H1 (cell line): Measurements from ENCODE around the gene CMIP. TPM values are rescaled to one million over a fixed set of nuclear protein-coding genes. Genes with fewer than 3 reads are reported as not detected.
A peak's percentile ranks its signal among the peaks of the same experiment; 100 is the strongest.

ENCODE experiments used
- CTCF ChIA-PET: fragments of 300-600 bp; sonication (Branson Sonifier 250); formaldehyde crosslinking; loops from one replicate; lab custom pipeline; 2021; ENCODE audit not compliant: partially characterized antibody; lab: Charles Lee
- POLR2A ChIA-PET: fragments of 300-600 bp; sonication (Branson Sonifier 250); formaldehyde crosslinking; loops from one replicate; lab custom pipeline; 2021; ENCODE audit warnings: inconsistent platforms; ENCODE audit not compliant: partially characterized antibody; lab: Charles Lee
- DNase-seq, 2 experiments: peaks; one replicate each; pipeline versions ENCODE4 v3.0.0 to v3.0.0-alpha.2; 2010 to 2022; ENCODE audit warnings: low spot score in 2 of 2, low read depth in 1 of 2, mixed read lengths in 1 of 2
- FAIRE-seq: peaks from 2 replicates; lab custom pipeline; 2011; peaks lifted over from hg19 to GRCh38; lab: Jason Lieb, UNC
- H2AFZ ChIP-seq: 2 replicates; pipeline ENCODE4 v1.8.1; 2012; ENCODE audit warnings: low read length, inconsistent platforms
- H2AK5ac ChIP-seq: 2 replicates; pipeline ENCODE4 v1.6.1; 2013; ENCODE audit warnings: low read depth, low read length
- H2BK120ac ChIP-seq: replicated peaks from 2 replicates; pipeline ENCODE3; 2013; ENCODE audit warnings: low read depth, low read length, inconsistent platforms
- H2BK12ac ChIP-seq: 2 replicates; pipeline ENCODE4 v1.6.1; 2013; ENCODE audit warnings: low read depth, low read length
- H2BK15ac ChIP-seq: 2 replicates; pipeline ENCODE4 v1.6.1; 2013; ENCODE audit warnings: low read length
- H2BK20ac ChIP-seq: 2 replicates; pipeline ENCODE4 v1.6.1; 2013; ENCODE audit warnings: low read length
- H2BK5ac ChIP-seq: 2 replicates; pipeline ENCODE4 v1.6.1; 2013; ENCODE audit warnings: low read depth, low read length
- H3K14ac ChIP-seq: 2 replicates; pipeline ENCODE4 v1.6.1; 2013; ENCODE audit warnings: inconsistent platforms; ENCODE audit not compliant: insufficient read length
- H3K18ac ChIP-seq: 2 replicates; pipeline ENCODE4 v1.6.1; 2013; ENCODE audit warnings: low read length; ENCODE audit errors: extremely low read depth
- H3K23ac ChIP-seq: 2 replicates; pipeline ENCODE4 v1.6.1; 2013; ENCODE audit warnings: inconsistent platforms; ENCODE audit not compliant: insufficient read length
- H3K23me2 ChIP-seq: 2 replicates; pipeline ENCODE4 v1.6.1; 2013; ENCODE audit warnings: low read depth, low read length
- H3K27ac ChIP-seq: 2 replicates; pipeline ENCODE4 v1.6.1; 2011; ENCODE audit warnings: low read depth, low read length, inconsistent platforms
- H3K27me3 ChIP-seq, 4 experiments: replicated peaks in 1 of 4; 1 replicate in 1 of 4; 2 replicates in 3 of 4; pipeline versions ENCODE4 v1.6.1 to v1.8.1; 2011 to 2013; ENCODE audit warnings: low read length in 3 of 4, mild to moderate bottlenecking in 3 of 4, inconsistent platforms in 2 of 4, mixed read lengths in 2 of 4, moderate library complexity in 1 of 4; ENCODE audit not compliant: control insufficient read depth in 3 of 4, insufficient read depth in 3 of 4; ENCODE audit errors: extremely low read depth in 1 of 4
- H3K36me3 ChIP-seq, 4 experiments: 2 replicates each; pipeline versions ENCODE4 v1.6.1 to v1.8.1; 2011 to 2013; ENCODE audit warnings: mild to moderate bottlenecking in 4 of 4, low read length in 3 of 4, moderate library complexity in 2 of 4, control low read depth in 1 of 4, inconsistent platforms in 1 of 4; ENCODE audit not compliant: insufficient read depth in 4 of 4, control insufficient read depth in 2 of 4
- H3K4ac ChIP-seq: replicated peaks from 2 replicates; pipeline ENCODE3; 2013; ENCODE audit warnings: low read length, low read depth, mixed read lengths, inconsistent platforms; ENCODE audit not compliant: insufficient read length
- H3K4me1 ChIP-seq, 4 experiments: replicated peaks in 1 of 4; 1 replicate in 1 of 4; 2 replicates in 3 of 4; pipeline versions ENCODE4 v1.6.1 to v1.8.1; 2011 to 2013; ENCODE audit warnings: low read length in 3 of 4, inconsistent platforms in 2 of 4, mixed read lengths in 1 of 4; ENCODE audit not compliant: insufficient read depth in 4 of 4, control insufficient read depth in 3 of 4
- H3K4me2 ChIP-seq, 2 experiments: 2 replicates each; pipeline versions ENCODE4 v1.6.1 to v1.8.1; 2011 to 2013; ENCODE audit warnings: low read depth in 2 of 2, low read length in 2 of 2, control low read depth in 1 of 2, inconsistent platforms in 1 of 2, mild to moderate bottlenecking in 1 of 2; ENCODE audit not compliant: insufficient read depth in 1 of 2
- H3K4me3 ChIP-seq, 4 experiments: fragments of 200-600, 300-600 bp in 1 of 4; sonication (generic), shearing (Covaris generic), sonication (Bioruptor Twin) in 1 of 4; 2 replicates each; pipeline versions ENCODE4 v1.5.1 to v1.8.1; 2011 to 2016; ENCODE audit warnings: low read length in 4 of 4, low read depth in 3 of 4, control low read depth in 2 of 4, inconsistent platforms in 2 of 4, mild to moderate bottlenecking in 2 of 4, mixed read lengths in 1 of 4, moderate library complexity in 1 of 4; ENCODE audit not compliant: insufficient read depth in 2 of 4; ENCODE audit errors: extremely low read depth in 1 of 4
- H3K56ac ChIP-seq: replicated peaks from 2 replicates; pipeline ENCODE3; 2013; ENCODE audit warnings: low read depth, mild to moderate bottlenecking, mixed read lengths, low read length, inconsistent platforms; ENCODE audit not compliant: insufficient read length
- H3K79me1 ChIP-seq: 2 replicates; pipeline ENCODE4 v1.6.1; 2013; ENCODE audit warnings: low read depth, low read length, control low read depth
- H3K79me2 ChIP-seq, 2 experiments: 2 replicates each; pipeline versions ENCODE4 v1.6.1 to v1.8.1; 2012 to 2013; ENCODE audit warnings: low read length in 2 of 2, mild to moderate bottlenecking in 2 of 2, inconsistent platforms in 1 of 2; ENCODE audit not compliant: insufficient read depth in 2 of 2, control insufficient read depth in 1 of 2
- H3K9ac ChIP-seq, 4 experiments: replicated peaks in 1 of 4; 1 replicate in 1 of 4; 2 replicates in 3 of 4; pipeline versions ENCODE4 v1.6.1 to v1.8.1; 2011 to 2013; ENCODE audit warnings: low read depth in 3 of 4, low read length in 3 of 4, control low read depth in 2 of 4, mild to moderate bottlenecking in 2 of 4, moderate library complexity in 2 of 4, inconsistent platforms in 1 of 4; ENCODE audit errors: extremely low read depth in 1 of 4
- H3K9me3 ChIP-seq, 2 experiments: 2 replicates each; pipeline versions ENCODE4 v1.6.1 to v1.8.1; 2012 to 2013; ENCODE audit warnings: mild to moderate bottlenecking in 2 of 2, moderate library complexity in 2 of 2, control low read depth in 1 of 2, inconsistent platforms in 1 of 2, low read depth in 1 of 2, low read length in 1 of 2, mixed read lengths in 1 of 2; ENCODE audit not compliant: insufficient read depth in 2 of 2
- H4K20me1 ChIP-seq, 2 experiments: replicated peaks in 1 of 2; 2 replicates each; pipeline versions ENCODE3 to v1.8.1; 2011 to 2013; ENCODE audit warnings: inconsistent platforms in 2 of 2, low read length in 2 of 2, mild to moderate bottlenecking in 1 of 2; ENCODE audit not compliant: insufficient read depth in 2 of 2, control insufficient read depth in 1 of 2
- H4K5ac ChIP-seq: 2 replicates; pipeline ENCODE4 v1.6.1; 2013; ENCODE audit warnings: low read length, low read depth, mixed read lengths, inconsistent platforms; ENCODE audit not compliant: insufficient read length
- H4K8ac ChIP-seq: 2 replicates; pipeline ENCODE4 v1.8.0; 2013; ENCODE audit warnings: mild to moderate bottlenecking, moderate library complexity, low read length, inconsistent platforms; ENCODE audit not compliant: insufficient read depth; ENCODE audit errors: extremely low read depth
- H4K91ac ChIP-seq: replicated peaks from 2 replicates; pipeline ENCODE3; 2013; ENCODE audit warnings: low read length, mixed read lengths, inconsistent platforms; ENCODE audit not compliant: insufficient read length
- BACH1 ChIP-seq: IDR thresholded peaks from 2 replicates; pipeline ENCODE4 v1.6.1; 2012; ENCODE audit warnings: low read length, improper control_type of control experiment
- CBX8 ChIP-seq: fragments of 300-800, 300-1000 bp; sonication (generic); IDR thresholded peaks from 2 replicates; pipeline ENCODE4 v1.7.1; 2016; ENCODE audit warnings: low read depth, low read length, borderline replicate concordance
- CREB1 ChIP-seq: IDR thresholded peaks from 2 replicates; pipeline ENCODE4 v1.6.1; 2012; ENCODE audit warnings: inconsistent platforms
- EGR1 ChIP-seq: IDR thresholded peaks from 2 replicates; pipeline ENCODE4 v1.6.1; 2011; ENCODE audit warnings: low read depth, low read length, borderline replicate concordance
- EZH2 ChIP-seq: fragments of 200-600 bp; sonication (generic); IDR thresholded peaks from 2 replicates; pipeline ENCODE4 v1.7.1; 2012; ENCODE audit warnings: low read depth, mild to moderate bottlenecking, moderate library complexity, low read length, inconsistent platforms; ENCODE audit not compliant: severe bottlenecking
- HDAC6 ChIP-seq: IDR thresholded peaks from one replicate; pipeline ENCODE4 v1.7.1; 2012; ENCODE audit warnings: low read depth, mild to moderate bottlenecking, inconsistent platforms, low read length, moderate library complexity
- KDM4A ChIP-seq: IDR thresholded peaks from one replicate; pipeline ENCODE4 v1.7.1; 2012; ENCODE audit warnings: low read depth, mild to moderate bottlenecking, moderate library complexity, low read length, inconsistent platforms; ENCODE audit not compliant: severe bottlenecking
- PHF8 ChIP-seq: fragments of 200-600 bp; sonication (generic); conservative IDR thresholded peaks from 2 replicates; pipeline ENCODE4 v1.7.1; 2012; ENCODE audit warnings: low read depth, mild to moderate bottlenecking, inconsistent platforms, low read length, moderate library complexity
- SP1 ChIP-seq: IDR thresholded peaks from 2 replicates; pipeline ENCODE4 v1.6.1; 2011; ENCODE audit warnings: low read depth, low read length
- SUZ12 ChIP-seq: fragments of 200-600 bp; sonication (generic); IDR thresholded peaks from 2 replicates; pipeline ENCODE4 v1.6.1; 2012; ENCODE audit warnings: mild to moderate bottlenecking, inconsistent platforms, low read length, moderate library complexity, mixed read lengths
- ZNF274 ChIP-seq: IDR thresholded peaks from 2 replicates; pipeline ENCODE4 v1.7.0; 2012; ENCODE audit warnings: low read length, borderline replicate concordance; ENCODE audit errors: extremely low read depth
- WGBS, 2 experiments: shearing (Covaris generic) in 1 of 2; methylation state at CpG; one replicate each; pipeline versions ENCODE4 v1.1.6 to v1.1.7; 2013 to 2015; ENCODE audit warnings: low lambda C conversion rate in 2 of 2, mixed read lengths in 2 of 2, inconsistent platforms in 1 of 2, low coverage in 1 of 2, missing lambda C conversion rate in 1 of 2; ENCODE audit not compliant: insufficient replicate concordance in 2 of 2, insufficient coverage in 1 of 2, insufficient read length in 1 of 2; ENCODE audit errors: extremely low coverage in 1 of 2, missing lambda C conversion rate in 1 of 2; 5-methylcytosine and 5-hydroxymethylcytosine counted together
- polyA plus RNA-seq, 7 experiments: library from polyadenylated mRNA; depleted of rRNA in 3 of 7; stranded (reverse) in 5 of 7; unstranded in 2 of 7; fragments of >200 nt in 5 of 7; fragments of 200-250 nt in 2 of 7; gene quantifications; 1 replicate in 5 of 7; 2 replicates in 1 of 7; 4 replicates in 1 of 7; pipeline versions ENCODE4 v1.2.1 to v1.2.3, GENCODE V29; 2011 to 2013; ENCODE audit warnings: missing spikeins in 2 of 7, mixed read lengths in 2 of 7
- total RNA-seq: library from RNA; stranded (reverse); fragmentation: NEBNext Ultra II Directional; extraction: Animal tissue kit (Norgen Biotek cat#: 25700); gene quantifications from 2 replicates; pipeline ENCODE4 v1.2.1, GENCODE V29; 2021
- TF ChIP-seq, protein P1 (sequence below), 3 experiments: IDR thresholded peaks; 1 replicate in 2 of 3; 2 replicates in 1 of 3; pipeline versions ENCODE4 v1.5.1 to v1.6.1; 2011; ENCODE audit warnings: low read length in 3 of 3, mild to moderate bottlenecking in 3 of 3, inconsistent platforms in 2 of 3, low read depth in 1 of 3, moderate library complexity in 1 of 3; ENCODE audit not compliant: insufficient read depth in 1 of 3; ENCODE audit errors: control extremely low read depth in 1 of 3

The CMIP gene
- total and polyA plus RNA-seq, 2 of the 8 experiments (the other 6 are each of a cell fraction or from before 2014, with no cell fraction given): 7.9 to 53.2 TPM

- peaks cover 13% of the 10 kb centered on the region; the same call in 1 of the 2 replicates for H3K23me2 ChIP-seq
- H3K79me1 ChIP-seq: peaks cover 28% of the 10 kb centered on the region
- no peak overlapping the region for H3K4me2 ChIP-seq
- peaks cover 0 to 64% of the 10 kb centered on the region in 2 experiments; a peak in 3 of 4 replicates for H3K79me2 ChIP-seq
- peaks cover 5 to 29% of the 10 kb centered on the region in 2 experiments for H4K20me1 ChIP-seq
- H3K4ac ChIP-seq: no peak overlapping the region
- H2BK120ac ChIP-seq: no peak overlapping the region
- no peak overlapping the region for H3K4me3 ChIP-seq
- H2BK12ac ChIP-seq: no peak overlapping the region
- no peak overlapping the region for H2AK5ac ChIP-seq
- H3K36me3 ChIP-seq: no peaks in the 10 kb centered on the region; a peak in 1 of 8 replicates
- WGBS, 2 experiments: 87% methylated on average over 7 of the region's 7 CpGs; no CpG with 5 or more reads in 1 of the 2 experiments
- ChIA-PET CTCF (interaction anchor here (1.8 kb wide), 1 partner anchor 8 kb away, joined by 7 read pairs; no protein-coding TSS in a partner anchor), POLR2A (no interaction called here)
- H2BK20ac ChIP-seq: no peak overlapping the region
- H3K4me1 ChIP-seq: peaks cover 0 to 6% (median 4%) of the 10 kb centered on the region in 4 experiments; a peak in 4 of 7 replicates
- no peaks in the 10 kb centered on the region for H3K9me3 ChIP-seq
- no peak overlapping the region for H3K56ac ChIP-seq
- no peak overlapping the region for H4K5ac ChIP-seq
- no peak overlapping the region for H2BK15ac ChIP-seq
- H3K27me3 ChIP-seq: no peaks in the 10 kb centered on the region
- H3K9ac ChIP-seq: no peak overlapping the region
- FAIRE-seq (no peak), DNase-seq (no peak)
- H2BK5ac ChIP-seq: 0 out of 2 replicates have a peak overlapping the region, but pooled peaks have one; percentile 35
- no peak overlapping the region for H3K23ac ChIP-seq
- H4K91ac ChIP-seq: no peak overlapping the region
- no peak overlapping the region for H3K18ac ChIP-seq
- H4K8ac ChIP-seq: no peak overlapping the region
- no peak overlapping the region for H2AFZ ChIP-seq
- H3K14ac ChIP-seq: no peak overlapping the region
- H3K27ac ChIP-seq: no peak overlapping the region
- TF ChIP-seq CREB1 (no peak), KDM4A (no peak), BACH1 (no peak), ZNF274 (no peak), CBX8 (no peak), EZH2 (no peak), HDAC6 (no peak), PHF8 (no peak), SP1 (no peak), EGR1 (no peak), SUZ12 (no peak)
- TF ChIP-seq, protein P1, sequence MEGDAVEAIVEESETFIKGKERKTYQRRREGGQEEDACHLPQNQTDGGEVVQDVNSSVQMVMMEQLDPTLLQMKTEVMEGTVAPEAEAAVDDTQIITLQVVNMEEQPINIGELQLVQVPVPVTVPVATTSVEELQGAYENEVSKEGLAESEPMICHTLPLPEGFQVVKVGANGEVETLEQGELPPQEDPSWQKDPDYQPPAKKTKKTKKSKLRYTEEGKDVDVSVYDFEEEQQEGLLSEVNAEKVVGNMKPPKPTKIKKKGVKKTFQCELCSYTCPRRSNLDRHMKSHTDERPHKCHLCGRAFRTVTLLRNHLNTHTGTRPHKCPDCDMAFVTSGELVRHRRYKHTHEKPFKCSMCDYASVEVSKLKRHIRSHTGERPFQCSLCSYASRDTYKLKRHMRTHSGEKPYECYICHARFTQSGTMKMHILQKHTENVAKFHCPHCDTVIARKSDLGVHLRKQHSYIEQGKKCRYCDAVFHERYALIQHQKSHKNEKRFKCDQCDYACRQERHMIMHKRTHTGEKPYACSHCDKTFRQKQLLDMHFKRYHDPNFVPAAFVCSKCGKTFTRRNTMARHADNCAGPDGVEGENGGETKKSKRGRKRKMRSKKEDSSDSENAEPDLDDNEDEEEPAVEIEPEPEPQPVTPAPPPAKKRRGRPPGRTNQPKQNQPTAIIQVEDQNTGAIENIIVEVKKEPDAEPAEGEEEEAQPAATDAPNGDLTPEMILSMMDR (IDR thresholded peaks at IDR 0.05; ENCODE audit: control extremely low read depth in 1 of 3, insufficient read depth in 1 of 3, low read depth in 1 of 3, low read length in 3 of 3): no peak
Observed at GRCh38 chr16:81574168-81574567, 129.6 kb downstream of the CMIP start.
